Stimulated activated CD8-positive, alpha-beta memory T cell treated with anti-CD3 and anti-CD28 coated beads, Interleukin-7, amount 100 ng/mL, for 24 hours (primary cell): ENCODE measurements around the gene P2RY6.
A peak's percentile ranks its signal among the peaks of the same experiment; 100 is the strongest.

ENCODE experiments used
- DNase-seq: peaks from one replicate; pipeline ENCODE4 v3.0.0-alpha.2; 2020; ENCODE audit warnings: low read depth

The P2RY6 gene

GRCh38 chr11:73281201-73281741 is 9.1 kb downstream of the P2RY6 start:
- DNase-seq = no peak

GRCh38 chr11:73281796-73282660 is 9.9 kb downstream of the P2RY6 start:
- DNase-seq = no peak

GRCh38 chr11:73283276-73284000 is 11.3 kb downstream of the P2RY6 start:
- DNase-seq = no peak

- DNase-seq = no peak
Measured at GRCh38 chr11:73284106-73284505, 12.0 kb downstream of the P2RY6 start.

GRCh38 chr11:73285721-73286120 is 13.6 kb downstream of the P2RY6 start:
- no peak for DNase-seq

GRCh38 chr11:73286240-73286810 is 14.2 kb downstream of the P2RY6 start:
- DNase-seq = no peak

GRCh38 chr11:73287400-73288101 is 15.4 kb downstream of the P2RY6 start:
- no peak for DNase-seq

- DNase-seq = no peak
Measured at GRCh38 chr11:73288192-73288872, 16.2 kb downstream of the P2RY6 start.

GRCh38 chr11:73288873-73289707 is 17.0 kb downstream of the P2RY6 start:
- DNase-seq = no peak

- DNase-seq = no peak
Measured at GRCh38 chr11:73290536-73290935, 18.4 kb downstream of the P2RY6 start.

- DNase-seq = no peak
Measured at GRCh38 chr11:73291196-73291595, 19.1 kb downstream of the P2RY6 start.

GRCh38 chr11:73291781-73292524 is 19.8 kb downstream of the P2RY6 start:
- no peak for DNase-seq

GRCh38 chr11:73292525-73292894 is 20.4 kb downstream of the P2RY6 start:
- DNase-seq = no peak

- no peak for DNase-seq
Measured at GRCh38 chr11:73293356-73293936, 21.3 kb downstream of the P2RY6 start.

GRCh38 chr11:73294604-73295003 is 22.5 kb downstream of the P2RY6 start:
- no peak for DNase-seq

GRCh38 chr11:73295241-73295995 is 23.3 kb downstream of the P2RY6 start:
- DNase-seq = peak; percentile 68

GRCh38 chr11:73295996-73296318 is 23.8 kb downstream of the P2RY6 start:
- DNase-seq = no peak

GRCh38 chr11:73296501-73297230 is 24.5 kb downstream of the P2RY6 start:
- DNase-seq = no peak
